HG03342 (cell line): Measurements from ENCODE around the gene TUBD1.

Source experiments
- ATAC-seq: cut with Tn5 transposase; IDR thresholded peaks from one replicate; pipeline ENCODE4 v1.9.1; 2021; ENCODE audit warnings: mild to moderate bottlenecking, moderate library complexity; ENCODE audit not compliant: unreplicated experiment

The TUBD1 gene

GRCh38 chr17:59827721-59828477, 64.8 kb downstream of the TUBD1 start:
- no peak for ATAC-seq

GRCh38 chr17:59826706-59827453, 65.9 kb downstream of the TUBD1 start:
- ATAC-seq = no peak

GRCh38 chr17:59825533-59826322, 67.0 kb downstream of the TUBD1 start:
- ATAC-seq = no peak

GRCh38 chr17:59815965-59816364, 76.8 kb downstream of the TUBD1 start:
- ATAC-seq = no peak

GRCh38 chr17:59814685-59815084, 78.1 kb downstream of the TUBD1 start:
- ATAC-seq = no peak

GRCh38 chr17:59814276-59814675, 78.5 kb downstream of the TUBD1 start:
- ATAC-seq = no peak

- no peak for ATAC-seq
Measured at GRCh38 chr17:59812139-59812538, 80.6 kb downstream of the TUBD1 start.

GRCh38 chr17:59811209-59811608, 81.5 kb downstream of the TUBD1 start:
- ATAC-seq = no peak

- ATAC-seq = no peak
Measured at GRCh38 chr17:59810894-59811153, 81.9 kb downstream of the TUBD1 start.
